Uterus (tissue), 4 donors: Measurements from ENCODE around the gene LDLRAD4. TPM values are rescaled to one million over a fixed set of nuclear protein-coding genes. Genes with fewer than 3 reads are reported as not detected.

Source experiments
- DNase-seq, 2 donors: peaks; one replicate each; pipeline ENCODE4 v3.0.0-alpha.2; 2019 to 2020
- H3K27ac ChIP-seq, 2 donors: fragments of 200-600 bp; sonication (generic); 1 replicate in 1 of 2; 2 replicates in 1 of 2; pipeline ENCODE4 v1.5.1; 2016 to 2018
- H3K27me3 ChIP-seq, 2 donors: fragments of 200-600 bp; sonication (generic); one replicate each; pipeline ENCODE4 v1.5.1; 2018 to 2019; ENCODE audit warnings: control low read depth in 1 of 2
- H3K36me3 ChIP-seq, 2 donors: fragments of 200-600 bp; sonication (generic); one replicate each; pipeline ENCODE4 v1.5.1; 2019; ENCODE audit warnings: control low read depth in 1 of 2
- H3K4me1 ChIP-seq, 2 donors: fragments of 200-600 bp; sonication (generic); one replicate each; pipeline ENCODE4 v1.5.1; 2018 to 2019; ENCODE audit warnings: control low read depth in 1 of 2
- H3K4me3 ChIP-seq, 2 donors: fragments of 200-600 bp; sonication (generic); 1 replicate in 1 of 2; 2 replicates in 1 of 2; pipeline ENCODE4 v1.5.1; 2018 to 2019; ENCODE audit warnings: mild to moderate bottlenecking in 1 of 2
- H3K9me3 ChIP-seq, 2 donors: fragments of 200-600 bp; sonication (generic); one replicate each; pipeline ENCODE4 v1.5.1; 2019; ENCODE audit warnings: control low read depth in 1 of 2
- CTCF ChIP-seq, 4 experiments: fragments of 200-600 bp in 2 of 4; fragments of 450-650 bp in 2 of 4; sonication (generic) in 2 of 4; IDR thresholded peaks; one replicate each; pipeline ENCODE4 v1.5.1; 2016 to 2019; ENCODE audit warnings: antibody characterized with exemption in 4 of 4, mild to moderate bottlenecking in 2 of 4, moderate library complexity in 1 of 4
- POLR2A ChIP-seq, 2 donors: fragments of 450-650 bp; IDR thresholded peaks; one replicate each; pipeline ENCODE4 v1.6.1; 2016; ENCODE audit warnings: antibody characterized with exemption in 2 of 2, mild to moderate bottlenecking in 1 of 2, moderate library complexity in 1 of 2
- intact Hi-C: fragments of 100-400 bp; cut with DNase I; formaldehyde crosslinking; loops from one replicate; pipeline ENCODE4 v1.15.1; 2023; ENCODE audit warnings: low total_unique reads
- total RNA-seq, 4 donors: library from RNA; depleted of rRNA in 3 of 4; stranded (reverse); fragments of >200 nt in 3 of 4; gene quantifications; one replicate each; pipeline versions ENCODE4 v1.1.0 to v1.2.4, GENCODE V29; 2014 to 2023
- donor health status: DM: yes; HTN: yes; CAD: no.

Gene LDLRAD4
- total RNA-seq, 4 donors from 2014 or later = 23.8 to 82.2 (median 39.3) TPM

- Histone ChIP-seq H3K27me3 (no peaks in the 10 kb centered on the region), H3K9me3 (no peaks in the 10 kb centered on the region), H3K4me1 (no peaks in the 10 kb centered on the region), H3K27ac (no peak overlapping the region), H3K4me3 (no peak overlapping the region), H3K36me3 (no peaks in the 10 kb centered on the region)
- intact Hi-C loops = no loop called here
- no peak for DNase-seq
- TF ChIP-seq CTCF (IDR thresholded peaks at IDR 0.05) (no peak), POLR2A (IDR thresholded peaks at IDR 0.05) (no peak)
These were observed 155.5 kb downstream of the LDLRAD4 start for GRCh38 chr18:13374096-13374467.

- Histone ChIP-seq H3K27ac (peak overlapping the region; percentile 65 to 71), H3K9me3 (no peaks in the 10 kb centered on the region), H3K36me3 (no peaks in the 10 kb centered on the region), H3K4me1 (no peaks in the 10 kb centered on the region), H3K4me3 (no peak overlapping the region), H3K27me3 (no peaks in the 10 kb centered on the region)
- no peak for DNase-seq
- intact Hi-C loops = no loop called here
- no peak for TF ChIP-seq POLR2A (IDR thresholded peaks at IDR 0.05)
- no peak for TF ChIP-seq CTCF (IDR thresholded peaks at IDR 0.05)
These were observed 156.1 kb downstream of the LDLRAD4 start for GRCh38 chr18:13374468-13375301.

- no peaks in the 10 kb centered on the region for H3K36me3 ChIP-seq
- H3K4me3 ChIP-seq = no peak overlapping the region
- H3K9me3 ChIP-seq = no peaks in the 10 kb centered on the region
- peak overlapping the region; percentile 65 to 71 for H3K27ac ChIP-seq
- H3K4me1 ChIP-seq = no peaks in the 10 kb centered on the region
- no peak for TF ChIP-seq POLR2A (IDR thresholded peaks at IDR 0.05)
- TF ChIP-seq CTCF (IDR thresholded peaks at IDR 0.05) = no peak
- peak; percentile 81 to 82 for DNase-seq
- intact Hi-C loops = no loop called here
- no peaks in the 10 kb centered on the region for H3K27me3 ChIP-seq
These were observed 157.0 kb downstream of the LDLRAD4 start for GRCh38 chr18:13375302-13376255.

GRCh38 chr18:13376298-13376840 is 157.8 kb downstream of the LDLRAD4 start:
- Histone ChIP-seq H3K27ac (peak overlapping the region in 1 of 2 donors; percentile 71), H3K9me3 (no peaks in the 10 kb centered on the region), H3K4me3 (no peak overlapping the region), H3K27me3 (no peaks in the 10 kb centered on the region), H3K4me1 (no peaks in the 10 kb centered on the region), H3K36me3 (no peaks in the 10 kb centered on the region)
- TF ChIP-seq POLR2A (IDR thresholded peaks at IDR 0.05) (no peak), CTCF (IDR thresholded peaks at IDR 0.05) (no peak)
- intact Hi-C loops = no loop called here
- DNase-seq = no peak
